GM21723 (cell line): Measurements from ENCODE around the gene TMEM59.
"Not testable (repeated sequence)": the region's sequence is repeated elsewhere in the genome, so short reads cannot be mapped to it uniquely, and the experiment has no call there.

Experiments
- ATAC-seq: cut with Tn5 transposase; IDR thresholded peaks from one replicate; pipeline ENCODE4 v1.9.1; 2021; ENCODE audit warnings: mild to moderate bottlenecking, moderate library complexity; ENCODE audit not compliant: unreplicated experiment

TMEM59 gene, protein sequence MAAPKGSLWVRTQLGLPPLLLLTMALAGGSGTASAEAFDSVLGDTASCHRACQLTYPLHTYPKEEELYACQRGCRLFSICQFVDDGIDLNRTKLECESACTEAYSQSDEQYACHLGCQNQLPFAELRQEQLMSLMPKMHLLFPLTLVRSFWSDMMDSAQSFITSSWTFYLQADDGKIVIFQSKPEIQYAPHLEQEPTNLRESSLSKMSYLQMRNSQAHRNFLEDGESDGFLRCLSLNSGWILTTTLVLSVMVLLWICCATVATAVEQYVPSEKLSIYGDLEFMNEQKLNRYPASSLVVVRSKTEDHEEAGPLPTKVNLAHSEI

GRCh38 chr1:54052934-54053744 lies at the start of gene TMEM59, which contains the start of gene TCEANC2:
TSS of gene TMEM59 (minus strand) at chr1:54053204. CDS start at chr1:54053188, 16 bp downstream.
TSS of gene TCEANC2 (plus strand) at chr1:54053608. CDS start at chr1:54054423, 815 bp downstream.
- peak; percentile 94 for ATAC-seq

DNA sequence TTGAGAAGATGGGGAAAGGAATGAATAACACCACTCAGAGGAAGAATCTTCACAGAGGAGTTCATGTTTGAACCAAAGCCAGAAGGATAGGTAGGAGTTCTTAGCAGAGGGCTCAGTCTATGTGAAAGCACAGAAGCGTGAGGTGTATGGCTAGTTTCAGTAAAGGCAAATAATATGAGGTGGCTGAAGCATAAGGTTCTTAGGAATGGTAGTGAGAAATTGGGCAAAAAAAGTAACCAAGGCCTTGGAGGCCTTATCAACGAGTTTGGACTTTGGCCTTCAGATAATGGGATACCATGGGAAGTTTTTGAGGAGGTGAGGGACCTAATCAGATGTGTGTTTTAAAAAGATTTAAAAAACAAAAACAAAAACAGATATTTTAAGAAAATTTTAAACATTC lies 47.5 kb upstream of the TMEM59 start:
- no peak for ATAC-seq

GRCh38 chr1:54099061-54099610 lies 46.1 kb upstream of the TMEM59 start:
- ATAC-seq, result no peak

DNA sequence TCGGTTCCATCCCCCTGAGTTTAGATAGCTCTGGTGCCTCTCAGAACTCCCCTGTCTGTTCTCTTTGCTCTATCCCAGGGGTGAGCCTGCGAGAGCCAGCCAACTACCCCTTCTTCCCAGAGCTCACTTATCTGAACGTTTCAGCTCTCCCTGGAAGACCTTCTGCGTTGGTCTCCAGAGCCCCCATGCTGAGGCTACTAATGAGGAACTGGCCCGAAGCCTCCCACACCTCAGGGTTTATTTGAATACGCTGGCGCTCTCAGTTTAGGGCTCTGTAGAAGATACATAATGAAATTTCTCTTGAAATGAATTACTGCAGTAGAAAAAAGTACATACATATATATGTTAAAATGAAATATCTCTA lies 43.9 kb upstream of the TMEM59 start:
- ATAC-seq, result no peak

DNA sequence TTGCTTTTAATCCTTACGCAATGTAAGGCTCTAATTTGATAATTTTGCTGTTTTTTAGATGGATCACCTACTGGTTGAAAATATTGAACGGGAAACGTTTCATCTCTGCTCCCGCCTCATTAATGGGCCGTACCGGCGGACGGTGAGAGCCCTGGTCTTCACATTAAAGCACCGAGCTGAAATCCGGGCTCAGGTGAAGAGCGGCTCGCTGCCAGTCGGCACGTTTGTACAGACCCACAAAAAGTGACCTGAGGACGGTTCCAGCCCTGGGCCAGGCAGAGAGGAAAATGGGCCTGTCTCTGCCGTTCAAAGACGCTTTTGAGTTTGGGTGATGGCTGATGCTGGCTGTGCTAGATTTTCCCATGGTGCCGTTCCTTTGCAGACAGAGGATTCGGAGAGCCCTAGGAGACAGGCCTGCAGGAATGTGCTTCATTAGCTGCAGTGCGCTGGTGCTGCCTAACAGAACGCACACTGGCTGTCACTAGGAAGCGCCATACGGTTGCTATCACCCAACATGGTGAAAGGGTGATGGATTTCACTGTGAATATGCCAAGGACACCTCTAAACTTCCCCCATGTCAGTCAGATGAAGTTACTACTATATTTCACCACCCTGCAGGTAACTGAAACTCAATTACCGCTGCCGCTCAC lies 43.3 kb upstream of the TMEM59 start:
- ATAC-seq, result no peak

DNA sequence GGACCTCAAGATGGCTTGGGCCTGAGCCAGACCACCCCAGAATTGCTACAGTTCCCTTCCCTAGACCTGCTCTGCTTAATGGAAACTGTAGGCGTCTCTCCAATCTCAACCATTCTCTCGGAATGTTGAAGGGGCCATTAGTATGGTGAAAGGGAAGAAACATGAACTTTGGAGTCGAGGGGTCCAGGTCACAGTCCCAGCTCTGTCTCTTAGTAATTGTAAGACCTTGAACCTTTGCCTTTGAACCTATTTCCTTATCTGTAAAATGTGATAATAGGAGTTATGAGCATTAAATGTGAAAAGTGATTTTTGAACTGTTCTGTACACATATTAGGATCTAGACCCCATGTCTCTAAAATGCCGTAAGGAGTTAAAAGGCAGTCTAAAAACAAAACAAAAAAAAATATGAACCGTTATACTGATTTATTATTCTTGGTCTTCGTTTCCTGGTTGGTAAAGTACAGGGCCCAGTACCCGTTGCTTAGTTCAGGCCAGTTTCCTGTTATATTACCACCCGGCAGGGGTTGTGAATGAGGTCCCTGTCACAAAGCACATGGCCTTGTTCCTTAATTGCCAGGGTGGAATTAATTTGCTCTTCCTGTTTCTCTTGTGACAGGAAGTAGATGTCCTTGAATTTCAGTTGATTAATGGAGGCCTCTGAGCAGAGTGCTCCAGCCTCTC lies 42.7 kb upstream of the TMEM59 start:
- no peak for ATAC-seq

DNA sequence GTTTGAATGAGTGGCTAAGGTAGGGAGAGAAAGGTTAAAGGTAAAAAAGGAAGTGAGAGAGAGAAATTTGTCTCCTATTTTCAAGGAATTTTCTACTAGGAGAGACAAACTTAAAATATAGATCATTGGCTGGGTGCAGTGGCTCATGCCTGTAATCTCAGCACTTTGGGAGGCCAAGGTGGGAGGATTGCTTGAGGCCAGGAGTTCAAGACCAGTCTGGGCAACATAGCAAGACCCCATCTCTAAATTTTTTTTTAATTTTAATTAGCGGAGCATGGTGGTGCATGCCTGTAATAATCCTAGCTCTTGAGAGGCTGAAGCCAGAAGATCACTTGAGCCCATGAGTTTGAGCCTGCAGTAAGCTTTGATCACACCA lies 41.7 kb upstream of the TMEM59 start:
- not testable (repeated sequence) for ATAC-seq

DNA sequence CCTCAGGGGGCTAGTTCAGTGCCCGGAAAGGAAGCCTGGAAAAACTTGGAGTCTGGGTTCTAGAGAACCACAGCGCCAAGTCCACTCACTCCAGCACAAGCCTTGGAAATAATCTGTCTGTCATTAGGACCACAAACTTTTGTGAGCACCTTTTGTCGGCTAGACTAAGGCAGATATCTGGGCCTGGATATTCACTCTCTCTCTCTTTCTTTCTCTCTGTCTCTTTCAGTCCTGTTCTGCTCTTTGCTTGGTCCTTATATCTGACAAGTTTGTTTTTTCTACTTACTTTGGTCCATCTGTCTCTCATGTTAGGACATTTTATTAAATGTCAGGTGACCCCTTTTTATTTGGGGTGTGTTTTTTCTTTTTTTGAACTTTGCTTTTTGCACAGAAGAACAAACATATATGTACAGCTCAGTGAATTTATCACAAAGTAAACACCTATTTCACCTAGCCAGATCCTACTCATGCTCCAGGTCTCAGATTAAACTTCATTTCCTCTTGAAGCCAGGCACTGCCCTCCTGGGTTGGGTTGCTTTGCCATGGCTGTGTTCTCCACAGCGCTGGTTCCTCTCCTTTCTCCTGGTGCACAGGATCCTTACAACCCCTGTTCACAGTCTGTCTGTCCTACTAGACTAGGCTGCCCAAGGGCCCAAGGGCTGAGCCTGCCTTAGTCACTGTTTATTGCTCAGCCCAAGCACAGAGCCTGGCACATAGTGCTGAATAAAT lies 41.2 kb upstream of the TMEM59 start:
- ATAC-seq, result no peak

DNA sequence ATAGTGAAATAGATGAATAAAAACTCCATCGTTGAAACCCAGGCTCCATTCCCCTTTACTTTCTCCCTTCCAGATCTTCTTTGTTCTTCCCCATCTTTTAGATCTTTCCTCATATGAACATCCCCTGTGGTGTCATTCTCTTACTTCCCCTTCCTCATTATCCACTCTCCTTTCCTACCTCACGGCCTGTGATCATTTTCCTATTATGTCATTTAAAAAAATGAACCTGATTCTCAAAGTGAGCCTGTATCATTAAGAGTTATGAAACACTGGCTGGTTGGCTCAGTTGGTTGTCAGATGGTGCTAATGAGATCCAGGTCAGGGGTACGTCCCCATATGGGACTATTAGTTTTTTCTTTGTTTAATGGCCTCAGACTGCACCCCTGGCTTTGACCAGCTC lies 38.7 kb upstream of the TMEM59 start:
- ATAC-seq, result no peak

- ATAC-seq, result no peak
Measured at GRCh38 chr1:54088385-54088784, 35.4 kb upstream of the TMEM59 start.

GRCh38 chr1:54086754-54087153 lies 33.8 kb upstream of the TMEM59 start:
- ATAC-seq, result no peak

DNA sequence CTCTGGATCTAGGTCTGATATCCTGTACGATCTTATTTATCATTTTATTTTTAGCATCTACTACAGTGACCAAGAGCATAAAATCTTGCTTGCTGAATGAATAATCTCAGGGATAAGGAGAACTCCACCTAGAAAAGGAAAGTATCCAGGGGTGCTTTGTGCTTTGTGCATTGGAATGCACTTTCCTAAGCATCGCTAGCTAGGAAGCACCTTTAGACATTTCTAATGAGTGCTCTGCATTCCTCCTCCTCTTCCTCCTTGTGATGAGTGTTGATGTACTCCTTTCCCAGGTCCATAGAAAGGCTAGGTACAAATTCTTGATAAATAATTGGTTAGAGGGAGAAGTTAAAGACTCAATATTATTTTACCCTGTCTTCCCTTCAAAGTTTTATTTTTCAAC lies 31.8 kb upstream of the TMEM59 start:
- ATAC-seq, result no peak

GRCh38 chr1:54081306-54082270 lies 28.6 kb upstream of the TMEM59 start:
- peak; percentile 75 for ATAC-seq

DNA sequence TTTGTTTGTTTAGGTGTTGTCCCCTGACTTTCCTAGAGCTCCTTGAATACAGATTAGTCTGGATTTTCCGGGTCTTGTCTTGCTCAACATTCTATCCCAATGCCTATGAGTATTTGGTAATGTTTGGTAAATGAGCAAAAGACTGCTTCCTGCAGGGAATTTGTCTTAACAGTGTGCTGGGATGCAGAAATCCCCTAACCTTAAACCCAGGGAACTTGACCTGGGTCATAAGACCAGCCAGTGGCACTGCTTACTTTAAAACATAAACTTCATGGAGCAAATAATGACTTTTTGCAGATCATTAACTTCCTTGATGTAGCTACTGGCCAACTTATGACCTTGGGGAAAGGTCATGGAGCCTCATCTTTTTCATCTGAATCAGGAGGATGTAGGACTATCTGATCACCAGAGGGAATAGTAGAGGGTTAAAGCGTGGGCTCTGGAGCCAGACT lies 27.6 kb upstream of the TMEM59 start:
- no peak for ATAC-seq

DNA sequence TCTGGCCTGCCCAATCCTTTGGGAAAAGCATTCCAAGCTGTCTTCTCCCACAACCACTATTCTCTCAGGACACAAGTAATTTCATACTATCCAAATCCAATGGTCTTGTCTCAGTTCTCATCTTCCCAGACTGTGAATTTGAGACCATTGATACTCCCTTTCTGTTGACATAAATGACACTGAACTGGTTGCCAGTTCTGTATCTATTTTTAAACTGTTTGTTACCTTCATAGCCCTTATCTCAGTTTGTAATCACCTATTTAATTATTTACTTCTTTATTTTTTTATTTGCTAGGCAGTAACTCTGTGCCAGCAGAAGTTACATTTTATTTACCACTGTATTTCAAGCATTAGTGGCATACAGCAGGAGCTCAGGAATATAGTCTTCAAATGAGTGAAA lies 24.4 kb upstream of the TMEM59 start:
- no peak for ATAC-seq

- ATAC-seq, result peak; percentile 63
Measured at GRCh38 chr1:54070171-54070837, 17.3 kb upstream of the TMEM59 start.

DNA sequence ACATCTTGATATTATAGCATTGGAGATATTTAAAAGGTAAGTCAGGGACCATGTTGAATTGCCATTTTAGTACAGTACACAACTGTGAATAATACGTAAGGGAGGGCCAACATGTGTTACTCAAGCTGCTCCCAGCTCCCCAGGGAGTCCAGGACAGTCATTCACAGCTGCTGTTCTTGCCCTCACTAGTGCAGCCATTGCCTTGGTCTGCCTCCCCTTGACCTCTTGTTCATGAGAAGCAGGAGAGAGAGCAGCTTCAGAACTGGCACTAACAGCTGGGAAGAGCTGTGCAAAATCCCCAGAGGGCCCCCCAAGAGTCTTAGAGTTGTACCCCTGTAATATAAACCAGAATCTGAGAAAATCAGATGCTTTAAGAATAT lies 16.8 kb upstream of the TMEM59 start:
- ATAC-seq, result peak; percentile 23

- ATAC-seq, result no peak
Measured at GRCh38 chr1:54064299-54064698, 11.3 kb upstream of the TMEM59 start.

- ATAC-seq, result no peak
Measured at GRCh38 chr1:54054438-54054749, 1.4 kb upstream of the TMEM59 start.
